ENCODE data around the gene SHH.

Gene SHH

GRCh38 chr7:155764438-155764793 is 47.8 kb downstream of the SHH start:
- no peak for DNase-seq (ENCODE audit: low read depth)

- no peak for DNase-seq (ENCODE audit: low read depth)
These were observed 48.4 kb downstream of the SHH start for GRCh38 chr7:155763691-155764437.

GRCh38 chr7:155763122-155763521 is 49.1 kb downstream of the SHH start:
- no peak for DNase-seq (ENCODE audit: low read depth)

GRCh38 chr7:155762655-155763054 is 49.6 kb downstream of the SHH start:
- DNase-seq (ENCODE audit: low read depth), result no peak

- DNase-seq (ENCODE audit: low read depth), result no peak
These were observed 50.2 kb downstream of the SHH start for GRCh38 chr7:155762036-155762435.

GRCh38 chr7:155761162-155761561 is 51.1 kb downstream of the SHH start:
- DNase-seq (ENCODE audit: low read depth), result no peak

GRCh38 chr7:155759740-155760430 is 52.4 kb downstream of the SHH start:
- no peak for DNase-seq (ENCODE audit: low read depth)

GRCh38 chr7:155758348-155758747 is 53.9 kb downstream of the SHH start:
- DNase-seq (ENCODE audit: low read depth), result no peak

GRCh38 chr7:155756322-155756721 is 55.9 kb downstream of the SHH start:
- DNase-seq (ENCODE audit: low read depth), result no peak

GRCh38 chr7:155755026-155755425 is 57.2 kb downstream of the SHH start:
- DNase-seq (ENCODE audit: low read depth), result no peak

- DNase-seq (ENCODE audit: low read depth), result no peak
These were observed 58.1 kb downstream of the SHH start for GRCh38 chr7:155754165-155754564.

GRCh38 chr7:155753446-155753965 is 58.8 kb downstream of the SHH start:
- DNase-seq (ENCODE audit: low read depth), result no peak

GRCh38 chr7:155752756-155753445 is 59.4 kb downstream of the SHH start:
- no peak for DNase-seq (ENCODE audit: low read depth)

GRCh38 chr7:155751409-155751808 is 60.9 kb downstream of the SHH start:
- no peak for DNase-seq (ENCODE audit: low read depth)

GRCh38 chr7:155750255-155751125 is 61.8 kb downstream of the SHH start:
- no peak for DNase-seq (ENCODE audit: low read depth)

Measured in GM04503 (cell line).